HG03066 (cell line): ENCODE data around the gene LPCAT4.
"Not testable (repeated sequence)": the region's sequence is repeated elsewhere in the genome, so short reads cannot be mapped to it uniquely, and the experiment has no call there.

Experiments used
- ATAC-seq: cut with Tn5 transposase; IDR thresholded peaks from one replicate; pipeline ENCODE4 v1.9.1; 2021; ENCODE audit warnings: low read depth; ENCODE audit not compliant: unreplicated experiment

The LPCAT4 gene, protein sequence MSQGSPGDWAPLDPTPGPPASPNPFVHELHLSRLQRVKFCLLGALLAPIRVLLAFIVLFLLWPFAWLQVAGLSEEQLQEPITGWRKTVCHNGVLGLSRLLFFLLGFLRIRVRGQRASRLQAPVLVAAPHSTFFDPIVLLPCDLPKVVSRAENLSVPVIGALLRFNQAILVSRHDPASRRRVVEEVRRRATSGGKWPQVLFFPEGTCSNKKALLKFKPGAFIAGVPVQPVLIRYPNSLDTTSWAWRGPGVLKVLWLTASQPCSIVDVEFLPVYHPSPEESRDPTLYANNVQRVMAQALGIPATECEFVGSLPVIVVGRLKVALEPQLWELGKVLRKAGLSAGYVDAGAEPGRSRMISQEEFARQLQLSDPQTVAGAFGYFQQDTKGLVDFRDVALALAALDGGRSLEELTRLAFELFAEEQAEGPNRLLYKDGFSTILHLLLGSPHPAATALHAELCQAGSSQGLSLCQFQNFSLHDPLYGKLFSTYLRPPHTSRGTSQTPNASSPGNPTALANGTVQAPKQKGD

GRCh38 chr15:34367101-34368081 lies at the start of gene LPCAT4:
Gene LPCAT4 (minus strand): TSS chr15:34367196. CDS start chr15:34367100, 96 bp downstream.
- peak; percentile 75 for ATAC-seq

DNA sequence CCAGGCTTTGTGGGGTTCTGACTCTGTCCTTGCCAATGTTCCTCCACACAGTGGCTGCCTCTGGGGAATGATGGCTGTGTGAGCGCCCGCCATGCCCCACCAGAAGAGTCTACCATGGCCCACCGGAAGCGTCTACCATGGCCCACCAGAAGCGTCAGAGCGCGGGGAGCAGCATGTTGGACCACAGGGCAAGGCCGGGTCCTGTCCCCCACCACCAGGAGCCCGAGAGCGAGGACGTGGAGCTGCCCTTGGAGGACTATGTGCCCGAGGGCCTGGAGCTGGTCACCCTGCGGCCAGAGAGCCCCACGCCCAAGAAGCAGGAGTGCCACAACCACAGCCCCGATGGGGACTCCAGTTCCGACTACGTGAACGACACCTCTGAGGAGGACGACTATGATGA lies 42.5 kb upstream of the LPCAT4 start:
- ATAC-seq, result not testable (repeated sequence)

GRCh38 chr15:34408973-34409372 lies 42.0 kb upstream of the LPCAT4 start:
- not testable (repeated sequence) for ATAC-seq

DNA sequence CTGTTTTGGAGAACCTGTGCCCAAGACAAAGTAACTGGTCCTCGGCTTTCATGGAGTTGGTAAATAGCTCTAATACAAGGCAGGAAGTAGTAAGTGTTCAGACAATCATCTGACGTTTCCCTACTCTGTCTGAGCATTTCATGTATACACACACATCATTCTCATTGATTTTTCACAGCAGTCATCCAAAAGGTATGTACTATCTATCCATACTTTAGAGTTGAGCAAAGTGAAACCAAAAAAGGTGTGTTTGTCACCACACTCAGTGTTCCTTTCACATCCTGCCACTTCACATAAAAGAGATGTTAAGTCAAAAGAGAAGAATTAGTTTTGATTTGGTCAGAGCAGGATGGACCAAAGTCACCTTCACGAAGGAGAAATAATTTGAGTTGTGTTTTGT lies 36.9 kb upstream of the LPCAT4 start:
- not testable (repeated sequence) for ATAC-seq

- ATAC-seq, result not testable (repeated sequence)
These were observed 36.2 kb upstream of the LPCAT4 start for GRCh38 chr15:34403160-34403598.

DNA sequence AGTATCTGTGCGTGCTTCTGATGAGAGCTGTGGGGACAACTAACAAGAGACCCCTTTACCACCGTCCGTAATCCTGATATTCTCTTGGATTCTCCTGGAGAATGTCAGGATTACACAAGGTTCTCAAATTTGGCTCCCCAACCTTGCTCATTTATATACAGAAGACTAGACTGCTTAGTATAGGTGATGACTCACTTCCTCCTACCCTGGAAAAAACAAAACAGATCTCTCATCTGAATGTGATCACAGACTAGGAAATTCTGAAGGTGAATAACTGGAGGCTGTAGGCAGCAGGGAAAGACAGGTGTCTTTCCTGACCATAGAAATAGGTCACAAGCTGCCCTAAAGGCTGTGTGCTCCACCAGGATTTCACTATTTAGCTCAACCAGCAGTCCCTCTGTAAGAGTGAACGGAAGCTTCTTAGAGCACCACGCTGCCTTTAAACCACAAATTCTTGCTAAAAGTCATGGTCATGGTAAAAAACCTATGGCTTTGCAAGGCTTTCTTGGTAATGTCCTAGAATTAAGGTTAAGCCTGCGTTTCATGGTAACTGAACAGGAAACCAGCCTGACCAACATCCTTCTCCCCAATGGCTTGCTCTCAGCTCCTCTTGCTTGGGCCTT lies 30.8 kb upstream of the LPCAT4 start:
- not testable (repeated sequence) for ATAC-seq

- ATAC-seq, result not testable (repeated sequence)
These were observed 26.0 kb upstream of the LPCAT4 start for GRCh38 chr15:34392981-34393380.

DNA sequence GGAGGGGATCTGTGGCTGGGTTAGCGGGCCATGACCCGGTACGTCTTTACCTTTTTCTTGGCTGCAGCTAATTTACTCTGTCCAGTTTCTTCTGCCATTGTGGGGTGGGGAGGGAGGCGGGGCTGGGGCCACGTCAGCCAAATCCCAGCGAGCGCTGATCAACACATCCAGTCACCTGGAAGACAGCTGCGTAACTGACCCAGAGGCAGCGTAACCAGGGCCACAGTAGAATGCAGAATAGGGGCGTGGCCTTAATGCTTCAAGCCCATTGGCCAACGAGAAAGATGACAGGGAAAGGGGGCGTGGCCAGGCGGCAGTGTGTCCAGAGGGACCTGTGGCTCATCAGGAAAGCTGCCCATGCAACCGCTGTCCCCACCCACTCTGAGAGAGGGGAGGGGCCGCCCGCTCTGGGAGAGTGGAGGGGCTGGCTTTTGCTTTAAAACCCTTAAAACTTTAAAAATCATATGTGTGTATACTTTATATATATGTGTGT lies 22.6 kb upstream of the LPCAT4 start:
- not testable (repeated sequence) for ATAC-seq

- ATAC-seq, result not testable (repeated sequence)
These were observed 15.0 kb upstream of the LPCAT4 start for GRCh38 chr15:34381829-34382521.

DNA sequence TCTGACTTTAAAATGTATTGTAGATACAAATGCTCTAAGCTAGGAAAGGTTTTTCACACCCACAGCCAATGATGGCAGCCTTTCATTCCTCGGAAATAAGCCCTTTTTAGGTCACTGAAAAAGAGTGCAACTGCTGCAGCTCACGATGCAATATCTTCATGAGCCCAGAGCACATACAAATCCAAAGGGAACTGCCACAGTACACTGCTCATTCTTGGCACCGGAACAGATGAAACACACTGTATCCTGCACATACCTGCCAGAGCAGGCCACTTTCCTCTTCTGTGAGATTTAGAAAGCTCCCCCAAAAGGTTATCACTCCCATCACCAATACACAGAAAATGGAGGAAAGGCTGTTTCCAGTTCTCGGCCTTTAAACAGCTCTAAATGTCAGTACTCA lies 13.5 kb upstream of the LPCAT4 start:
- not testable (repeated sequence) for ATAC-seq

GRCh38 chr15:34376856-34377255 lies 9.9 kb upstream of the LPCAT4 start:
- no peak for ATAC-seq

DNA sequence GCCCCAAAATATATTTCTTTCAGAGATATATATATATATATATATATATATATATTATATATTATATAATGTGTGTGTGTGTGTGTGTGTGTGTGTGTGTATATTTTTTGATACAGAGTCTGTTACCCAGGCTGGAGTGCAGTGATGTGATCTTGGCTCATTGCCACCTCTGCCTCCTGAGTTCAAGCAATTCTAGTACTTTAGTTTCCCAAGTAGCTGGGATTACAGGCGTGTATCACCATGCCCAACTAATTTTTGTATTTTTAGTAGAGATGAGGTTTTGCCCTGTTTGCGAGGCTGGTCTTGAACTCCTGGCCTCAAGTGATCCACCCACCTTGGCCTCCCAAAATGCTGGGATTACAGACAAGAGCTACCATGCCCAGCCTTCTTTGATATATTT lies 8.5 kb upstream of the LPCAT4 start:
- not testable (repeated sequence) for ATAC-seq

DNA sequence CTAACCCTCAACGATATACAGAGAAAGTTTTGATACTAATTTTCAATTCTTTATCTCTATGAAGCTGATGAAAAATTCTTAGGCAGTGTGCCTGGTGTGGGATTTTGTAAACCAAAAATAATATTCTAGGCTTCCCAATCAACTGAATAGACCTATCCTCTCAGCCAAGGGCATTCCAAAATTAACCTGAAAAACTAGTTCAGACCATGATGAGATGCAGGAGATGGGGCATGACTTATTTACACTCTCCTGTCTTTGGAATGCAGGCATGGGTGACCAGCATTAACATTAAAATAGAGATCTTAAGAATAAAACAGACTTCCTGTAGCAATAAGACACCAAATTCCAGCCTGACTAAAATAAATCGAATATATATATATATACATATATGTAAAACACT lies 7.8 kb upstream of the LPCAT4 start:
- ATAC-seq, result no peak

DNA sequence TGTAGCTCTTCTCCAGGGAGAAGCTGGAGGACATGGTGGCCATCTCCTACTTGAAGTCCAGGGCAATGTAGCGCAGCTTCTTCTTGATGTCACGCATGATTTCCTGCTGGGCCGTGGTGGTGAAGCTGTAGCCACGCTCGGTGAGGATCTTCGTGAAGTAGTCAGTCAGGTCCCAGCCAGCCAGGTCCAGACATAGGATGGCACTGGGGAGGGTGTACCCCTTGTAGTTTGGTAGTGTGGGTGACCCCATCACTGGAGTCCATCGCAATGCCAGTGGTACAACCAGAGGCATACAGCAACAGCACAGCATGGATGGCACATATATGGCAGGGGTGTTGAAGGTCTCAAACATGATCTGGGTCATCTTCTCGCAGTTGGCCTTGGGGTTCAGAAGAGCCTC lies 7.0 kb upstream of the LPCAT4 start:
- ATAC-seq, result no peak

DNA sequence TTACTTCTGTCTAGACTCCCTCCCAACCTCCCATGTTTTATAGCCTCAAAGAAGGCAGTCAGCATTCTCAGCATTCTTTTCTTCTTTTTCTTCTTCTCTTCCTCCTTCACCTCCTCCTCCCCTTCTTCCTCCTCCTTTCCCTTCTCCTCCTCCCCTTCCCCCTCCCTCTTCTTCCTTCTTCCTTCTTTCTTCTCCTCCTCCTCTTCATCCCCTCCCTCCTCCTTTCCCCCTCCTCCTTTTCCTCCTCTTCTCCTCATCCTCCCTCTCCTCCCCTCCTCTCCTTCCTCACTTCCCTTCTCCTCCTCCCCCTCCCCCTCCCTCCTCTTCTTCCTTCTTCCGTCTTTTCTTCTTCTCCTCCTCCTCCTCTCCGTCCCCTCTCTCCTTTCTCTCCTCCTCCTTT lies 3.6 kb upstream of the LPCAT4 start:
- ATAC-seq, result no peak

- ATAC-seq, result no peak
These were observed 3.1 kb upstream of the LPCAT4 start for GRCh38 chr15:34370129-34370528.

DNA sequence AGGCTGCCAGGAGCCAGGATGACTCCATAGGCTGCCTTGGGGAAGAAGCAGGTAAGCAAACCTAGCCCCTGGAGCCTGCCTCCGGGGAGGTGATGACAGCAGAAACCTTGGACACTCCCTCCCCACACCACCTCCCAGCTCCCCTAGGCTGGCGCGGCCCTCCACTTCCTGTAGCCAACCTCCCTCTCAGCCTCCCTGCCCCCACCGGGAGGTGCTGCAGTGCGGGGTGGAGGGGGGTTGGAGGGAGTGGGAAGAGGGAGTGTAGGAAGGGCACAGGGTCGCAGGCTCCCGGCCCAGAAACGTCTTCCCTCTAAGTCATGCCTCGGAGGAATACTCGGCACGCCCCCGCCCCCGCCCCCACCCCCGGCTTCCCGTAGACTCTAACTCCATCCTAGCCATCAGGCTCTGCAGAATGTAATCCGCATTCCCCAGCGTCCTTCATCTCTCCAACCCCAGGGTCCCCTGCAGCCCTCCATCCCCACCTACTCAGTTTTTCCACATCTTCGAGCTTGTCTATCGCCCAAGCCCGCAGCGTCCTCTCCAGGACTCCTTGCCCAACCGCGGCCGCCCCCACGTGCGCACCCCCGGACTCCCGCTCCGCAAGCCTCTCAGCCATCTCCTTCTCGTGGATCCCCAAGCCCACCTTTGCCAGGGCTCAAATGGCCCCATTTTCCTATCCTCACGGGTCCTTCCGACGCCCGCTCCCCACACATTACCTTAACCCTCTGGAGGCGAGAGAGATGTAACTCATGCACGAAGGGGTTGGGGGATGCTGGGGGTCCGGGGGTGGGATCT lies 528 bp downstream of the LPCAT4 start:
- ATAC-seq, result no peak

GRCh38 chr15:34365836-34366235 lies 1.2 kb downstream of the LPCAT4 start:
- no peak for ATAC-seq
